OCI-LY3 (cell line): Measurements from ENCODE around the gene DLG1.
A peak's percentile ranks its signal among the peaks of the same experiment; 100 is the strongest.

Source experiments
- H2AFZ ChIP-seq: fragments of 200-600, 300-600 bp; shearing (Covaris generic); 2 replicates; pipeline ENCODE4 v1.6.0; 2014; ENCODE audit warnings: antibody characterized with exemption, low read depth, low read length
- H3K27ac ChIP-seq: fragments of 200-600, 300-600 bp; sonication (generic); 2 replicates; pipeline ENCODE4 v1.5.1; 2014; ENCODE audit warnings: mild to moderate bottlenecking, low read length, moderate library complexity, mixed read lengths
- H3K27me3 ChIP-seq: fragments of 200-600, 300-600 bp; sonication (generic); 2 replicates; pipeline ENCODE4 v1.6.1; 2014; ENCODE audit warnings: low read depth, low read length, mixed read lengths
- H3K36me3 ChIP-seq: fragments of 200-600, 300-600 bp; sonication (generic); replicated peaks from 2 replicates; pipeline ENCODE3; 2014; ENCODE audit warnings: low read depth, low read length, mixed read lengths
- H3K4me1 ChIP-seq: fragments of 300-600, 200-600 bp; sonication (generic); 2 replicates; pipeline ENCODE4 v1.6.1; 2014; ENCODE audit warnings: low read length, mixed read lengths
- H3K4me2 ChIP-seq: fragments of 200-600, 300-600 bp; sonication (generic); 2 replicates; pipeline ENCODE4 v1.6.1; 2014; ENCODE audit warnings: low read length, mixed read lengths
- H3K4me3 ChIP-seq: fragments of 300-600, 200-600 bp; sonication (generic); 2 replicates; pipeline ENCODE4 v1.5.1; 2014; ENCODE audit warnings: antibody characterized with exemption, mild to moderate bottlenecking, low read length, moderate library complexity
- H3K79me2 ChIP-seq: fragments of 300-600, 200-600 bp; shearing (Covaris generic); 2 replicates; pipeline ENCODE4 v1.6.1; 2014; ENCODE audit warnings: mild to moderate bottlenecking, low read length, mixed read lengths
- H3K9ac ChIP-seq: fragments of 300-600, 200-600 bp; shearing (Covaris generic); 2 replicates; pipeline ENCODE4 v1.6.0; 2014; ENCODE audit warnings: mild to moderate bottlenecking, low read length, moderate library complexity
- H3K9me3 ChIP-seq: fragments of 200-600, 300-600 bp; shearing (Covaris generic); 2 replicates; pipeline ENCODE4 v1.6.1; 2014; ENCODE audit warnings: low read length, mixed read lengths; ENCODE audit not compliant: insufficient read depth
- H4K20me1 ChIP-seq: fragments of 200-600, 300-600 bp; sonication (generic); 2 replicates; pipeline ENCODE4 v1.6.1; 2016; ENCODE audit warnings: low read length, mixed read lengths; ENCODE audit not compliant: insufficient read depth
- CTCF ChIP-seq: fragments of 200-600, 300-600 bp; sonication (generic); IDR thresholded peaks from 2 replicates; pipeline ENCODE4 v1.5.1; 2014; ENCODE audit warnings: antibody characterized with exemption, low read length, low read depth
- EZH2phosphoT487 ChIP-seq: fragments of 200-600 bp; shearing (Covaris generic); IDR thresholded peaks from 2 replicates; pipeline ENCODE4 v1.6.1; 2018; ENCODE audit warnings: antibody characterized with exemption, mixed run types, low read depth

Gene DLG1

DNA sequence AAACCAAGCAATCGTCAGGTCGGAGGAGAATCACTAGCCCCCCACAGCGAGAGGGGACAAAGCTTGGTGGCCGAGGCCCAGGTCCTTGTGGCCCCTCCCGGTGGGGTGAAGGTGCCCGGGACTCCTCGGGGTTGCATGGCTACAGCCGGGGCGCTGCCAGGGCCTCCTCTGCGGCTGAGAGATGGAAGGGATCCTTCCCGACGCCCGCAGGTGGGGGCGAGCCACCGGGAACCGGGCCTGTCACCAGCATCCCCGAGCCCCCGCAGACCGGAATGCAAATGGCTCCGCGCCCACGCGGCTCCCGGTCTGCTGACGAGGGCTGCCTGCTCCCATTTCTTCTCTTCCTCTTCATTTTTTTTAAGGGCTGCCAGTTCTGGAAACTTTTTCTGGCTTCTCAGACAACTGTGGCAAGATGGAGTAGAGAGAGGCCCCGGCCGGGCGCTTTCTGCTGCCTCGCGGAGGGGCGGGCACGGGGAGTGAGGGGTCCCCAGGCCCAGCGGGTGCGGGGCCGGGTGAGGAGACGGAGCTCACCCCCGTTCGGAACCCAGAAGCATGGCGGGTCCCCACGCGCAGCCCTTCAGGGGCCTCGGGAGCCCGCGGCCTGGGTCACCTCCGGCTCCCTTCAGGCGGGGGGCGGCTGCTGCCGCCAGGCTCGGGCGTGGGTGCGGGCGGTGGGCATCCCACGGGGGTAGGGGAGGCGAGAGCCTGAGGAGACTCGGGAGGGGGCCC is 296.3 kb downstream of the DLG1 start:
- peaks cover 30% of the 10 kb centered on the region for H3K4me1 ChIP-seq
- H3K4me2 ChIP-seq = peak overlapping the region; percentile 87
- H3K27ac ChIP-seq = peak overlapping the region; percentile 64
- no peaks in the 10 kb centered on the region for H3K36me3 ChIP-seq
- H4K20me1 ChIP-seq = no peaks in the 10 kb centered on the region
- H3K9ac ChIP-seq = peak overlapping the region; percentile 92
- H3K27me3 ChIP-seq = no peaks in the 10 kb centered on the region
- peak overlapping the region; percentile 82 for H3K4me3 ChIP-seq
- no peaks in the 10 kb centered on the region for H3K79me2 ChIP-seq
- H3K9me3 ChIP-seq = no peaks in the 10 kb centered on the region
- peak overlapping the region; percentile 71 for H2AFZ ChIP-seq
- TF ChIP-seq EZH2phosphoT487 (no peak), CTCF (no peak)

- Histone ChIP-seq H3K36me3 (no peaks in the 10 kb centered on the region), H2AFZ (peak overlapping the region; percentile 71; the same call in 1 of the 2 replicates), H3K9me3 (no peaks in the 10 kb centered on the region), H3K79me2 (no peaks in the 10 kb centered on the region), H3K4me3 (peak overlapping the region; percentile 82), H3K27me3 (no peaks in the 10 kb centered on the region), H4K20me1 (no peaks in the 10 kb centered on the region), H3K27ac (peak overlapping the region; percentile 64), H3K9ac (peak overlapping the region; percentile 92), H3K4me1 (peaks cover 30% of the 10 kb centered on the region), H3K4me2 (peak overlapping the region; percentile 87)
- TF ChIP-seq CTCF = no peak
- no peak for TF ChIP-seq EZH2phosphoT487
These were observed 297.1 kb downstream of the DLG1 start for GRCh38 chr3:197001106-197001971.

DNA sequence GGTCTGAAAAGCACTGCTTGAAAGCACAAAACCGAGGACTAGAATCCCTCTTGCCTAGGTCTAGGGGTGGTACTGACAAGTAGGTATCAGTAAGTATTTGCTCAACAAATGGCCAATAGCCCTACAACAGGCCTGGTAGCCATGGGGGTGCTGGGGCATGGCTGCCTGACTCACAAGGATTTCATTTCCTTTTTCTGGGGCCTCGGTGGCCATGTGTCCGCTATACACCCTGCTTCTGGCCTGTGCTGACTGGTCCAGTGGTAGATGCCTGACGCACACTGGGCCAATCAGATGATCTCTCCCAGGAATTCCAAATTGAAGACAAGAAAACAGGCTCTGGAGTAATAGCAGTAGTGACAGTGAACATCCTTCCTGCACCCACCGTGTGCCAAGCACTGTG is 298.2 kb downstream of the DLG1 start:
- Histone ChIP-seq H3K4me3 (no peak overlapping the region), H3K27me3 (no peaks in the 10 kb centered on the region), H3K9me3 (no peaks in the 10 kb centered on the region), H3K27ac (no peak overlapping the region), H3K79me2 (no peaks in the 10 kb centered on the region), H3K36me3 (no peaks in the 10 kb centered on the region), H3K4me1 (peaks cover 30% of the 10 kb centered on the region), H3K4me2 (no peak overlapping the region), H4K20me1 (no peaks in the 10 kb centered on the region), H2AFZ (no peak overlapping the region), H3K9ac (no peak overlapping the region)
- TF ChIP-seq EZH2phosphoT487 (no peak), CTCF (no peak)

- H3K27me3 ChIP-seq = no peaks in the 10 kb centered on the region
- H3K9ac ChIP-seq = no peak overlapping the region
- no peaks in the 10 kb centered on the region for H3K36me3 ChIP-seq
These were observed 299.2 kb downstream of the DLG1 start for GRCh38 chr3:196998966-196999760.

More at GRCh38 chr3:196998966-196999760, 299.2 kb downstream of the DLG1 start:
- Histone ChIP-seq H4K20me1 (no peaks in the 10 kb centered on the region), H3K79me2 (no peaks in the 10 kb centered on the region), H3K9me3 (no peaks in the 10 kb centered on the region), H2AFZ (no peak overlapping the region), H3K27ac (no peak overlapping the region), H3K4me1 (peaks cover 23% of the 10 kb centered on the region), H3K4me2 (no peak overlapping the region), H3K4me3 (no peak overlapping the region)
- no peak for TF ChIP-seq EZH2phosphoT487
- TF ChIP-seq CTCF = no peak
